Occipital lobe (tissue), 2 donors: Measurements from ENCODE around the gene MCM6. TPM values are rescaled to one million over a fixed set of nuclear protein-coding genes. Genes with fewer than 3 reads are reported as not detected.
"Not testable (repeated sequence)": the region's sequence is repeated elsewhere in the genome, so short reads cannot be mapped to it uniquely, and the experiment has no call there.

Experiments
- DNase-seq: peaks from one replicate; lab custom pipeline; 2025; lab: John Stamatoyannopoulos, UW
- total RNA-seq: library from RNA; depleted of rRNA; stranded (reverse); fragments of >200 nt; gene quantifications from one replicate; pipeline ENCODE4 v1.2.3, GENCODE V29; 2014

Gene MCM6
- total RNA-seq, 1 donor from 2014 or later = 18.9 TPM

- no peak for DNase-seq
Observed at GRCh38 chr2:135821190-135821589, 55.1 kb downstream of the MCM6 start.

- DNase-seq = no peak
Observed at GRCh38 chr2:135820003-135820618, 56.1 kb downstream of the MCM6 start.

- DNase-seq = no peak
Observed at GRCh38 chr2:135818937-135819610, 57.2 kb downstream of the MCM6 start.

GRCh38 chr2:135817951-135818350 is 58.3 kb downstream of the MCM6 start:
- no peak for DNase-seq

GRCh38 chr2:135817466-135817865 is 58.8 kb downstream of the MCM6 start:
- no peak for DNase-seq

- no peak for DNase-seq
Observed at GRCh38 chr2:135815269-135815668, 61.0 kb downstream of the MCM6 start.

GRCh38 chr2:135812907-135813511 is 63.2 kb downstream of the MCM6 start:
- DNase-seq = no peak

- DNase-seq = not testable (repeated sequence)
Observed at GRCh38 chr2:135807874-135808273, 68.4 kb downstream of the MCM6 start.

GRCh38 chr2:135803278-135803677 is 73.0 kb downstream of the MCM6 start:
- no peak for DNase-seq

- no peak for DNase-seq
Observed at GRCh38 chr2:135802350-135802749, 73.9 kb downstream of the MCM6 start.

GRCh38 chr2:135800513-135801460 is 75.5 kb downstream of the MCM6 start:
- no peak for DNase-seq

GRCh38 chr2:135799738-135800137 is 76.5 kb downstream of the MCM6 start:
- no peak for DNase-seq

GRCh38 chr2:135798762-135799161 is 77.5 kb downstream of the MCM6 start:
- no peak for DNase-seq

- no peak for DNase-seq
Observed at GRCh38 chr2:135798275-135798705, 78.0 kb downstream of the MCM6 start.

GRCh38 chr2:135797497-135798274 is 78.6 kb downstream of the MCM6 start:
- DNase-seq = peak; percentile 36

GRCh38 chr2:135796606-135797005 is 79.6 kb downstream of the MCM6 start:
- no peak for DNase-seq

GRCh38 chr2:135795641-135796040 is 80.6 kb downstream of the MCM6 start:
- DNase-seq = not testable (repeated sequence)

- DNase-seq = no peak
Observed at GRCh38 chr2:135792401-135793150, 83.7 kb downstream of the MCM6 start.

- no peak for DNase-seq
Observed at GRCh38 chr2:135791418-135792190, 84.6 kb downstream of the MCM6 start.
